HepG2 (cell line): ENCODE data around the gene GAREM1. TPM values are rescaled to one million over a fixed set of nuclear protein-coding genes. Genes with fewer than 3 reads are reported as not detected.

Experiments
- BCLAF1 ChIP-seq: fragments of 450-650 bp; IDR thresholded peaks from 2 replicates; pipeline ENCODE4 v1.6.1; 2017; ENCODE audit warnings: mild to moderate bottlenecking
- CBX1 ChIP-seq: IDR thresholded peaks from one replicate; pipeline ENCODE4 v1.6.1; 2016; ENCODE audit warnings: antibody characterized with exemption, low read depth
- FOXO4 ChIP-seq: sonication (generic); formaldehyde crosslinking; conservative IDR thresholded peaks from 2 replicates; pipeline ENCODE4 v1.8.1; 2023; ENCODE audit warnings: missing genetic modification reagents
- FOXP4 ChIP-seq: sonication (generic); formaldehyde crosslinking; IDR thresholded peaks from 2 replicates; pipeline ENCODE4 v1.4.0; 2020; ENCODE audit warnings: missing genetic modification reagents
- HBP1 ChIP-seq: IDR thresholded peaks from 2 replicates; pipeline ENCODE4 v1.6.1; 2016; ENCODE audit warnings: low read depth, control low read depth
- HDAC2 ChIP-seq: sonication (generic); formaldehyde crosslinking; IDR thresholded peaks from 2 replicates; pipeline ENCODE4 v1.4.0; 2020; ENCODE audit warnings: missing genetic modification reagents
- HOXA9 ChIP-seq: sonication (generic); formaldehyde crosslinking; IDR thresholded peaks from 2 replicates; pipeline ENCODE4 v1.8.1; 2022; ENCODE audit warnings: missing genetic modification reagents, mild to moderate bottlenecking, moderate library complexity, borderline replicate concordance
- NR1H2 ChIP-seq: sonication (generic); formaldehyde crosslinking; IDR thresholded peaks from 2 replicates; pipeline ENCODE4 v1.8.1; 2022; ENCODE audit warnings: low read depth, missing genetic modification reagents, borderline replicate concordance
- NR2F2 ChIP-seq: IDR thresholded peaks from 2 replicates; pipeline ENCODE4 v1.6.1; 2012; ENCODE audit warnings: low read depth, inconsistent platforms, borderline replicate concordance
- PHF21A ChIP-seq: sonication (generic); formaldehyde crosslinking; IDR thresholded peaks from 2 replicates; pipeline ENCODE4 v1.5.0; 2020; ENCODE audit warnings: mild to moderate bottlenecking, missing genetic modification reagents
- RARA ChIP-seq: IDR thresholded peaks from 2 replicates; pipeline ENCODE4 v1.6.1; 2016; ENCODE audit warnings: missing genetic modification reagents, missing compliant biosample characterization
- SIX4 ChIP-seq: sonication (generic); formaldehyde crosslinking; IDR thresholded peaks from 2 replicates; pipeline ENCODE4 v1.4.0; 2020; ENCODE audit warnings: missing genetic modification reagents
- ZNF142 ChIP-seq: sonication (generic); formaldehyde crosslinking; IDR thresholded peaks from 2 replicates; pipeline ENCODE4 v1.4.0; 2020; ENCODE audit warnings: missing genetic modification reagents
- ZNF510 ChIP-seq: sonication (generic); formaldehyde crosslinking; IDR thresholded peaks from 2 replicates; pipeline ENCODE4 v1.4.0; 2020; ENCODE audit warnings: low read depth, mild to moderate bottlenecking, missing genetic modification reagents
- ZNF644 ChIP-seq: IDR thresholded peaks from 2 replicates; pipeline ENCODE4 v1.6.1; 2016; ENCODE audit warnings: low read depth
- ZNF83 ChIP-seq: sonication (generic); formaldehyde crosslinking; IDR thresholded peaks from 2 replicates; pipeline ENCODE4 v1.4.0; 2020; ENCODE audit warnings: missing genetic modification reagents, mild to moderate bottlenecking, borderline replicate concordance
- polyA plus RNA-seq, 8 experiments: library from polyadenylated mRNA; depleted of rRNA in 3 of 8; stranded (reverse) in 7 of 8; unstranded in 1 of 8; fragments of >200 nt; fragmentation: Illumina TruSeq in 4 of 8; extraction: Trizol in 4 of 8; gene quantifications; 2 replicates each; pipeline versions ENCODE4 v1.2.1 to v1.2.3, GENCODE V29; 2011 to 2016; ENCODE audit warnings: low read depth in 4 of 8, missing spikeins in 1 of 8, mixed read lengths in 1 of 8; ENCODE audit not compliant: insufficient read depth in 1 of 8
- total RNA-seq, 5 experiments: library from RNA; depleted of rRNA; stranded (reverse); fragments of >200 nt; fragmentation: Illumina TruSeq; extraction: Trizol; gene quantifications; 2 replicates each; pipeline ENCODE4 v1.2.3, GENCODE V29; 2016; ENCODE audit warnings: low read depth in 1 of 5

GAREM1 gene
- total and polyA plus RNA-seq, 2 of the 13 experiments (the other 11 are each of a cell fraction or from before 2014, with no cell fraction given), result 2.5 to 2.9 TPM

- peak; percentile 99 for TF ChIP-seq ZNF644
- 0 out of 2 replicates have a peak, but pooled peaks have one; percentile 31 for TF ChIP-seq NR2F2
- no peak for TF ChIP-seq SIX4 (CRISPR knock-in tag)
- peak; percentile 84 for TF ChIP-seq RARA (CRISPR knock-in tag)
- no peak for TF ChIP-seq FOXO4 (CRISPR knock-in tag)
- peak; percentile 95 for TF ChIP-seq FOXP4 (CRISPR knock-in tag)
- peak; percentile 89 for TF ChIP-seq PHF21A
- no peak for TF ChIP-seq NR1H2 (CRISPR knock-in tag)
- TF ChIP-seq HBP1 (CRISPR knock-in tag), result no peak
- TF ChIP-seq HOXA9, result no peak
- TF ChIP-seq CBX1, result no peak
- TF ChIP-seq ZNF83 (CRISPR knock-in tag), result no peak
- TF ChIP-seq HDAC2 (CRISPR knock-in tag), result peak; percentile 83
- TF ChIP-seq ZNF510 (CRISPR knock-in tag), result no peak
- no peak for TF ChIP-seq BCLAF1
- TF ChIP-seq ZNF142 (CRISPR knock-in tag), result no peak
Measured at GRCh38 chr18:32372381-32373061, 98.2 kb downstream of the GAREM1 start (continued).
